Tracheal epithelial cell (primary cell): ENCODE results near the gene PATE1. TPM values are rescaled to one million over a fixed set of nuclear protein-coding genes. Genes with fewer than 3 reads are reported as not detected.

ENCODE experiments used
- total RNA-seq: library from RNA; depleted of rRNA; stranded (reverse); fragments of >200 nt; gene quantifications from 2 replicates; pipeline ENCODE4 v1.2.1, GENCODE V29; 2014

The PATE1 gene, protein sequence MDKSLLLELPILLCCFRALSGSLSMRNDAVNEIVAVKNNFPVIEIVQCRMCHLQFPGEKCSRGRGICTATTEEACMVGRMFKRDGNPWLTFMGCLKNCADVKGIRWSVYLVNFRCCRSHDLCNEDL
- total RNA-seq: not detected in 2 replicates

DNA sequence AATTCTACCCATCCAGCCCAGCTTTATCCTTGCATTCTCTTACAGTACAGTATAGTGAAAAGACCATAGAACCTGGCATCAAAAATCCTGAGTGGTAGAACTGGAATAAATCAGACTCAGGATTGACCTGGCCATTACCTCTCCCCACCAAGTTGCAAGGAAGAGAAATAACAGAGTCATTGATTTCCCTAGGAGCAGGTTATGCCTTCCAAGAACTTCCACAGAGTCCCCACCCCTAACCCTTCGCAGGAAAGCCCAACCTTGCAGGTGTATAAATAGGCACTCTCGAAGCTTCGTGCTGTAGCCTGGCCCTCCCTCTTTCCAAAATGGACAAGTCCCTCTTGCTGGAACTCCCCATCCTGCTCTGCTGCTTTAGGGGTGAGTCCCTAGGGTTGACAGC, at the start of gene PATE1:
PATE1 (plus strand) TSS at position 301 of the 400 bp plus-strand sequence; CDS start at position 327, 26 bp downstream.

DNA sequence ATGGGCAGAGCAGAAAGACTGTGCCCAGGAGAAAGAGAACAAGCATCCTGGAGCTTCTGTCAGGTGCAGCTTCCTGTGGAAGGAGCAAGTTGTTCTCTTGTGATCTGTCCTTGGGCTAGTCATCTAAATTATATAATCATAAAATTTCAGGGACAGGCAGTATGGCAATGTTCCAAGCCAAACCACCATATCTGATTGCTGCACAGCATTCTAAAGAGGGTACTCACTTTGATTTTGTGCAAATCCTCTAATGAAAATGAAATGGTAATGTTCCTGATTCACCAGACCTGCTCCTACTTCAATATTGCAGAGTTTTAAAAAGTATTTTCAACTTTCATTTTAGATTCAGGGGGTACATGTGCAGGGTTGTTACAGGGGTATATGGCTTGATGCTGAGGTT, 32.6 kb downstream of the PATE1 start, which contains the start of gene PATE2:
PATE2 (minus strand) TSS at position 101 of the 400 bp plus-strand sequence; CDS start at position 46, 55 bp downstream.

GRCh38 chr11:125787827-125788226, 41.7 kb downstream of the PATE1 start, which contains the start of gene PATE3:
Gene PATE3, plus strand, starts transcription at chr11:125788127. Its CDS starts 25 bp downstream, at chr11:125788152.

Other genes with a start within 250 kb of the PATE1 start
- gene EI24, start 176.8 kb upstream of the PATE1 start, total RNA-seq: 159 and 165 TPM in 2 replicates
- gene STT3A, start 153.4 kb upstream of the PATE1 start, total RNA-seq: 91.6 and 137 TPM in 2 replicates
- gene CHEK1, start 121.1 kb upstream of the PATE1 start, total RNA-seq: 5.3 and 15.9 TPM in 2 replicates
- under 0.01 TPM in 1 of 2 replicates, not detected in the other for gene ACRV1, start 65.4 kb upstream of the PATE1 start, total RNA-seq
- gene PATE2, start 32.5 kb downstream of the PATE1 start, total RNA-seq: not detected in 2 replicates
- not detected in 2 replicates for gene PATE3, start 41.8 kb downstream of the PATE1 start, total RNA-seq
- not detected in 2 replicates for gene PATE4, start 87.0 kb downstream of the PATE1 start, total RNA-seq
- 2.1 and 3.1 TPM in 2 replicates for gene HYLS1, start 141.4 kb downstream of the PATE1 start, total RNA-seq
- gene PUS3, start 156.9 kb downstream of the PATE1 start, total RNA-seq: 10.1 and 18.5 TPM in 2 replicates
- 0.24 TPM in 1 of 2 replicates, not detected in the other for gene DDX25, start 158.2 kb downstream of the PATE1 start, total RNA-seq
- not detected in 2 replicates for gene VSIG10L2, start 199.8 kb downstream of the PATE1 start, total RNA-seq